Fibroblast of villous mesenchyme (primary cell): ENCODE data around the gene SEMA5A. TPM values are rescaled to one million over a fixed set of nuclear protein-coding genes. Genes with fewer than 3 reads are reported as not detected.

ENCODE experiments used
- DNase-seq: peaks from one replicate; pipeline ENCODE4 v3.0.0-alpha.2; 2010; ENCODE audit warnings: low read depth
- H3K4me3 ChIP-seq: 2 replicates; pipeline ENCODE4 v1.5.1; 2011; ENCODE audit warnings: low read depth, mild to moderate bottlenecking, low read length
- CTCF ChIP-seq: IDR thresholded peaks from 2 replicates; pipeline ENCODE4 v1.5.1; 2012; ENCODE audit warnings: low read depth, mild to moderate bottlenecking, low read length; ENCODE audit not compliant: insufficient read depth
- total RNA-seq: library from RNA; depleted of rRNA; stranded (reverse); fragments of >200 nt; gene quantifications from 2 replicates; pipeline ENCODE4 v1.2.3, GENCODE V29; 2012

The SEMA5A gene
- total RNA-seq, 1 donor, result 72.5 TPM

GRCh38 chr5:9239071-9239470, 306.8 kb downstream of the SEMA5A start:
- DNase-seq, result peak; percentile 58
- H3K4me3 ChIP-seq, result no peak overlapping the region
- no peak for TF ChIP-seq CTCF

GRCh38 chr5:9233712-9234111, 312.2 kb downstream of the SEMA5A start:
- peak; percentile 4 for DNase-seq
- TF ChIP-seq CTCF, result no peak

GRCh38 chr5:9233035-9233434, 312.8 kb downstream of the SEMA5A start:
- no peak for DNase-seq
- no peak for TF ChIP-seq CTCF

More at GRCh38 chr5:9233712-9234111, 312.2 kb downstream of the SEMA5A start:
- no peak overlapping the region for H3K4me3 ChIP-seq

GRCh38 chr5:9231842-9232241, 314.0 kb downstream of the SEMA5A start:
- no peak overlapping the region for H3K4me3 ChIP-seq
- DNase-seq, result no peak
- TF ChIP-seq CTCF, result no peak

More at GRCh38 chr5:9233035-9233434, 312.8 kb downstream of the SEMA5A start:
- H3K4me3 ChIP-seq, result no peak overlapping the region

GRCh38 chr5:9230355-9230754, 315.5 kb downstream of the SEMA5A start:
- TF ChIP-seq CTCF, result no peak
- no peak for DNase-seq
- no peak overlapping the region for H3K4me3 ChIP-seq

- no peak for DNase-seq
- no peak for TF ChIP-seq CTCF
- no peak overlapping the region for H3K4me3 ChIP-seq
Measured at GRCh38 chr5:9226016-9226536, 319.8 kb downstream of the SEMA5A start.
